Spleen (tissue), 11 donors: ENCODE data around the gene TESMIN. TPM values are rescaled to one million over a fixed set of nuclear protein-coding genes. Genes with fewer than 3 reads are reported as not detected.
A peak's percentile ranks its signal among the peaks of the same experiment; 100 is the strongest.

Experiments used
- DNase-seq: peaks from one replicate; pipeline ENCODE4 v3.0.0-alpha.2; 2020
- H3K27ac ChIP-seq, 8 donors: fragments of 200-600 bp; sonication (generic) in 7 of 8; 1 replicate in 4 of 8; 2 replicates in 4 of 8; pipeline versions ENCODE4 v1.5.0 to v1.8.0; 2016 to 2021; ENCODE audit warnings: inconsistent platforms in 4 of 8, mild to moderate bottlenecking in 4 of 8, moderate library complexity in 1 of 8
- H3K27me3 ChIP-seq, 7 donors: fragments of 200-600 bp; sonication (generic) in 6 of 7; replicated peaks in 1 of 7; 1 replicate in 4 of 7; 2 replicates in 3 of 7; pipeline versions ENCODE4 v1.5.0 to v1.8.0; 2016 to 2021; ENCODE audit warnings: inconsistent platforms in 3 of 7, mild to moderate bottlenecking in 1 of 7
- H3K36me3 ChIP-seq, 6 donors: fragments of 200-600 bp; sonication (generic) in 5 of 6; 1 replicate in 4 of 6; 2 replicates in 2 of 6; pipeline versions ENCODE4 v1.5.0 to v1.8.0; 2016 to 2021; ENCODE audit warnings: inconsistent platforms in 2 of 6
- H3K4me1 ChIP-seq, 6 donors: fragments of 200-600 bp; sonication (generic) in 5 of 6; 1 replicate in 3 of 6; 2 replicates in 3 of 6; pipeline versions ENCODE4 v1.5.0 to v1.8.0; 2016 to 2021; ENCODE audit warnings: inconsistent platforms in 3 of 6
- H3K4me3 ChIP-seq, 8 donors: fragments of 200-600 bp; sonication (generic) in 7 of 8; 1 replicate in 4 of 8; 2 replicates in 4 of 8; pipeline versions ENCODE4 v1.5.0 to v1.8.0; 2016 to 2021; ENCODE audit warnings: inconsistent platforms in 4 of 8, mild to moderate bottlenecking in 4 of 8, moderate library complexity in 2 of 8
- H3K9me3 ChIP-seq, 8 donors: fragments of 200-600 bp; sonication (generic) in 7 of 8; 1 replicate in 4 of 8; 2 replicates in 4 of 8; pipeline versions ENCODE4 v1.5.0 to v1.8.0; 2016 to 2021; ENCODE audit warnings: inconsistent platforms in 4 of 8
- CTCF ChIP-seq, 11 experiments: fragments of 200-600 bp in 7 of 11; fragments of 450-650 bp in 4 of 11; sonication (generic) in 4 of 11; IDR thresholded peaks in 8 of 11; conservative IDR thresholded peaks in 3 of 11; 1 replicate in 7 of 11; 2 replicates in 4 of 11; pipeline versions ENCODE4 v1.4.0 to v1.8.0; 2016 to 2021; ENCODE audit warnings: antibody characterized with exemption in 11 of 11, inconsistent platforms in 4 of 11, mild to moderate bottlenecking in 1 of 11
- POLR2A ChIP-seq, 3 donors: fragments of 450-650 bp; IDR thresholded peaks; one replicate each; pipeline ENCODE4 v1.5.1; 2017; ENCODE audit warnings: antibody characterized with exemption in 3 of 3, mild to moderate bottlenecking in 1 of 3
- POLR2AphosphoS5 ChIP-seq, 3 donors: sonication (generic); formaldehyde crosslinking; IDR thresholded peaks; one replicate each; pipeline ENCODE4 v1.5.1; 2017; ENCODE audit warnings: antibody characterized with exemption in 3 of 3
- WGBS, 5 donors: extraction: QIAGEN DNeasy Blood & Tissue Kit in 3 of 5; methylation state at CpG; one replicate each; pipeline versions ENCODE4 v1.1.5 to v1.1.7; 2013 to 2018; 5-methylcytosine and 5-hydroxymethylcytosine counted together
- intact Hi-C: fragments of 100-400 bp; cut with DNase I; formaldehyde crosslinking; loops from one replicate; pipeline ENCODE4 v1.15.0; 2023; ENCODE audit warnings: low total_unique reads
- polyA plus RNA-seq, 3 donors: library from polyadenylated mRNA; stranded (reverse); fragments of 200-250 nt; gene quantifications; one replicate each; pipeline ENCODE4 v1.2.1, GENCODE V29; 2013
- total RNA-seq, 7 donors: library from RNA; depleted of rRNA in 3 of 7; stranded (reverse); fragments of >200 nt in 3 of 7; fragmentation: NEBNext Ultra II Directional in 4 of 7; extraction: Animal tissue kit (Norgen Biotek cat#: 25700) in 4 of 7; gene quantifications; one replicate each; pipeline versions ENCODE4 v1.1.0 to v1.2.1, GENCODE V29; 2016 to 2021
- donor health status: healthy with polysubstance abuse.
- donor health status: DM: no; HTN: no; CAD: no; lungs with moderate emphysema.
- donor health status: DM: no; HTN: no; CAD: no.
- donor health status: Bipolar disorder and iron deficiency.
- donor health status: healthy.
- donor health status: DM: no; HTN: no; CAD: no.
- donor health status: DM: yes; HTN: yes; CAD: no.

Gene TESMIN
- total and polyA plus RNA-seq, 10 donors: 0.70 to 8.4 (median 4.4) TPM

GRCh38 chr11:68772936-68773335 is 21.6 kb upstream of the TESMIN start:
- DNase-seq: no peak
- peaks cover 9 to 100% (median 96%) of the 10 kb centered on the region in 6 donors for H3K36me3 ChIP-seq
- H3K4me3 ChIP-seq: no peak overlapping the region
- peak in 1 of 3 donors; percentile 24 for TF ChIP-seq POLR2AphosphoS5 (IDR thresholded peaks at IDR 0.05)
- TF ChIP-seq POLR2A (IDR thresholded peaks at IDR 0.05): no peak
- WGBS, 5 donors: 97 to 98% (median 97%) methylated on average over 20 of the region's 20 CpGs
- H3K4me1 ChIP-seq: no peaks in the 10 kb centered on the region
- intact Hi-C loops: no loop called here
- H3K27ac ChIP-seq: no peak overlapping the region
- no peaks in the 10 kb centered on the region for H3K9me3 ChIP-seq
- no peaks in the 10 kb centered on the region for H3K27me3 ChIP-seq

GRCh38 chr11:68770781-68771180 is 19.5 kb upstream of the TESMIN start:
- Histone ChIP-seq H3K4me3 (no peak overlapping the region), H3K27me3 (no peaks in the 10 kb centered on the region), H3K9me3 (no peaks in the 10 kb centered on the region), H3K27ac (no peak overlapping the region), H3K4me1 (no peaks in the 10 kb centered on the region), H3K36me3 (peaks cover 6 to 100% (median 85%) of the 10 kb centered on the region in 6 donors)
- intact Hi-C loops: no loop called here
- WGBS, 5 donors: 90 to 93% (median 93%) methylated on average over 12 of the region's 12 CpGs
- DNase-seq: no peak
- TF ChIP-seq CTCF (IDR thresholded peaks at IDR 0.05 in 8 of 11, conservative IDR thresholded peaks at IDR 0.05 in 3 of 11): no peak
- no peak for TF ChIP-seq POLR2A (IDR thresholded peaks at IDR 0.05)
- no peak for TF ChIP-seq POLR2AphosphoS5 (IDR thresholded peaks at IDR 0.05)

GRCh38 chr11:68767672-68768071 is 16.4 kb upstream of the TESMIN start:
- Histone ChIP-seq H3K27ac (peak overlapping the region in 6 of 8 donors; percentile 11 to 70 (median 46)), H3K27me3 (no peaks in the 10 kb centered on the region), H3K9me3 (no peaks in the 10 kb centered on the region), H3K4me1 (peaks cover 0 to 17% (median 3%) of the 10 kb centered on the region in 6 donors), H3K36me3 (peaks cover 0 to 100% (median 74%) of the 10 kb centered on the region in 6 donors), H3K4me3 (no peak overlapping the region)
- WGBS, 5 donors: 59 to 81% (median 67%) methylated on average over 11 of the region's 11 CpGs
- intact Hi-C loops: no loop called here
- DNase-seq: no peak
- TF ChIP-seq CTCF (IDR thresholded peaks at IDR 0.05 in 8 of 11, conservative IDR thresholded peaks at IDR 0.05 in 3 of 11) (no peak), POLR2AphosphoS5 (IDR thresholded peaks at IDR 0.05) (no peak)

- no peak overlapping the region for H3K4me3 ChIP-seq
- H3K9me3 ChIP-seq: no peaks in the 10 kb centered on the region
- intact Hi-C loops: no loop called here
- no peaks in the 10 kb centered on the region for H3K27me3 ChIP-seq
- no peak for DNase-seq
- H3K4me1 ChIP-seq: peaks cover 0 to 20% (median 3%) of the 10 kb centered on the region in 6 donors
- TF ChIP-seq CTCF (IDR thresholded peaks at IDR 0.05 in 8 of 11, conservative IDR thresholded peaks at IDR 0.05 in 3 of 11): no peak
- no peak for TF ChIP-seq POLR2AphosphoS5 (IDR thresholded peaks at IDR 0.05)
- no peak for TF ChIP-seq POLR2A (IDR thresholded peaks at IDR 0.05)
- 77 to 94% (median 90%) methylated on average over 8 of the region's 8 CpGs for WGBS, 5 donors
- peaks cover 0 to 100% (median 74%) of the 10 kb centered on the region in 6 donors for H3K36me3 ChIP-seq
- peak overlapping the region in 5 of 8 donors; percentile 11 to 70 (median 47) for H3K27ac ChIP-seq
Measured at GRCh38 chr11:68766786-68767185, 15.5 kb upstream of the TESMIN start.

- peaks cover 4 to 100% (median 74%) of the 10 kb centered on the region in 6 donors for H3K36me3 ChIP-seq
- WGBS, 5 donors: 81 to 89% (median 88%) methylated on average over 15 to 16 of the region's 16 CpGs
Measured at GRCh38 chr11:68764746-68765145, 13.4 kb upstream of the TESMIN start.

More at GRCh38 chr11:68764746-68765145, 13.4 kb upstream of the TESMIN start:
- H3K27ac ChIP-seq: no peak overlapping the region
- intact Hi-C loops: no loop called here
- DNase-seq: no peak
- peaks cover 0 to 20% (median 3%) of the 10 kb centered on the region in 6 donors for H3K4me1 ChIP-seq
- H3K9me3 ChIP-seq: no peaks in the 10 kb centered on the region
- TF ChIP-seq POLR2A (IDR thresholded peaks at IDR 0.05): no peak
- no peak for TF ChIP-seq CTCF (IDR thresholded peaks at IDR 0.05 in 8 of 11, conservative IDR thresholded peaks at IDR 0.05 in 3 of 11)
- peak in 1 of 3 donors; percentile 23 for TF ChIP-seq POLR2AphosphoS5 (IDR thresholded peaks at IDR 0.05)
- no peak overlapping the region for H3K4me3 ChIP-seq
- no peaks in the 10 kb centered on the region for H3K27me3 ChIP-seq
